ENCODE data around the gene CABLES1. TPM values are rescaled to one million over a fixed set of nuclear protein-coding genes. Genes with fewer than 3 reads are reported as not detected.
A peak's percentile ranks its signal among the peaks of the same experiment; 100 is the strongest.

Gene CABLES1
- total RNA-seq, 1 experiment from 2014 or later, result 11.8 TPM

GRCh38 chr18:23183411-23184150 is 48.3 kb downstream of the CABLES1 start:
- DNase-seq (ENCODE audit: low spot score), result no peak
- in situ Hi-C loops (cut with HindIII; ENCODE audit: low sequenced_read_pairs), result no loop called here

GRCh38 chr18:23186781-23187180 is 51.5 kb downstream of the CABLES1 start:
- in situ Hi-C loops (cut with HindIII; ENCODE audit: low sequenced_read_pairs), result no loop called here
- DNase-seq (ENCODE audit: low spot score), result no peak

- no peak for DNase-seq (ENCODE audit: low spot score)
- in situ Hi-C loops (cut with HindIII; ENCODE audit: low sequenced_read_pairs), result no loop called here
Observed at GRCh38 chr18:23188068-23188760, 52.9 kb downstream of the CABLES1 start.

GRCh38 chr18:23189099-23189498 is 53.8 kb downstream of the CABLES1 start:
- in situ Hi-C loops (cut with HindIII; ENCODE audit: low sequenced_read_pairs), result no loop called here
- DNase-seq (ENCODE audit: low spot score), result no peak

DNA sequence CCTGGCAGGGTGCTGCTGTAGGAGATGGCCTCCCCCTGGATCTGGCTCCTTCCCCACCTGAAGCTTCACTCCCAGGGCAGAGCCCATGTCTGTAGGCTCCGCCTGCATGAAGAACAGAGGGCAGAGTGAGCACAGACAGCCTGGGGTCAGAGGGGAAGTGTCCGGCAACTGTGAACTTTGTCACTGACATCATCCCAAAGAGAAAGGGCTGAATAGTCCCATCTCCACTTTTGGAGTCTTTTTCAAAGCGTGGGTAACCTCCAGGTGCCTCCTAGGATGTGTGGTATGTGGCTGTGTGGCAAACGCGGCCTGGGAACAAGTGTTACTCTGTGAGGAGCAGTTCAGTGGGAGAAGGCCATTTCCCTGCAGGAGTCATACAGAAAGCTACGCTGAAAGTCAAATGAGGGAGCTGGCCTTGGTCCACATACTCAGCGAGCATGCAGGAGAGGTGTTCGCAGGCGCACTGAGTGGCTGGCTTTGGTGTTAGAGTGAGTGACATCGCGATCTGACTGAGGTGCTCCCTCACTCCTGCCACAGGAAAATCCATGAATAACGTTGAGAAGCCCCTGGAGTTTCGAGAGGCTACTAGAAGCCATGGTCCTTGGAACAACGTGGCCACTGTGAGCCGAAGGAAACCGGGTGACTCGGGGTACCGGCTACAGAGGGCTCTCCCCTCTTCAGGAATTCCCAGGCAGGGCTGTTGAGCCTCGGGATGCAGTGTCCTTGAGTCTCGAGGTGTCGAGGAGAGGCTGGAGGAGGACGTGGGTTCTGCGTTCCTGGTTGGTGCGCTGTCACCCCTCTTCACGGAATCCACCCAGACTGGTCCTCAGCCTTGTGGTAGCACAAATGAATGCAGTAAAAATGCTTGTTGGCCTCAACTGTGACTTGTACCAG is 54.7 kb downstream of the CABLES1 start:
- DNase-seq (ENCODE audit: low spot score), result no peak
- in situ Hi-C loops (cut with HindIII; ENCODE audit: low sequenced_read_pairs), result no loop called here

DNA sequence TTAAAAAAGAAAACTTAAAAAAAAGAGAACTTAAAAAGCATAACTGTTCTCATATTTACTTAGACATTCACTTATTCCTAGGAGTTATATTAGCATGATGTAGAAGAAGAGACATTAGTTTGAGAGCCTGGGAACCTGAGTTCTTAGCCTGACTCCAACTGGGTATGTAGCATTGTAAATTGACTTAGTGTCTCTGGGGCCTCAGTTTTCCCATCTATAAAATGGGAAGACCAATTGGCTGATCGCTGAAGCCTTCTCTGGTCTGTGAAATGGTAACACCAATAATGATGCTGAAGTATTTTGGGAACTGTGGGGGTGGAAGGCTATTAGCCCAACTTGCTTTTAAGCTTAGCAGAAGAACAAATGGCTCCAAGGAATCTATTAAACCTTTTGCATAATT is 55.9 kb downstream of the CABLES1 start:
- in situ Hi-C loops (cut with HindIII; ENCODE audit: low sequenced_read_pairs), result no loop called here
- no peak for DNase-seq (ENCODE audit: low spot score)

GRCh38 chr18:23193742-23194141 is 58.5 kb downstream of the CABLES1 start:
- DNase-seq (ENCODE audit: low spot score), result no peak

GRCh38 chr18:23194155-23194996 is 59.1 kb downstream of the CABLES1 start:
- in situ Hi-C loops (cut with HindIII; ENCODE audit: low sequenced_read_pairs), result no loop called here
- no peak for DNase-seq (ENCODE audit: low spot score)

More at GRCh38 chr18:23193742-23194141, 58.5 kb downstream of the CABLES1 start:
- in situ Hi-C loops (cut with HindIII; ENCODE audit: low sequenced_read_pairs), result no loop called here

DNA sequence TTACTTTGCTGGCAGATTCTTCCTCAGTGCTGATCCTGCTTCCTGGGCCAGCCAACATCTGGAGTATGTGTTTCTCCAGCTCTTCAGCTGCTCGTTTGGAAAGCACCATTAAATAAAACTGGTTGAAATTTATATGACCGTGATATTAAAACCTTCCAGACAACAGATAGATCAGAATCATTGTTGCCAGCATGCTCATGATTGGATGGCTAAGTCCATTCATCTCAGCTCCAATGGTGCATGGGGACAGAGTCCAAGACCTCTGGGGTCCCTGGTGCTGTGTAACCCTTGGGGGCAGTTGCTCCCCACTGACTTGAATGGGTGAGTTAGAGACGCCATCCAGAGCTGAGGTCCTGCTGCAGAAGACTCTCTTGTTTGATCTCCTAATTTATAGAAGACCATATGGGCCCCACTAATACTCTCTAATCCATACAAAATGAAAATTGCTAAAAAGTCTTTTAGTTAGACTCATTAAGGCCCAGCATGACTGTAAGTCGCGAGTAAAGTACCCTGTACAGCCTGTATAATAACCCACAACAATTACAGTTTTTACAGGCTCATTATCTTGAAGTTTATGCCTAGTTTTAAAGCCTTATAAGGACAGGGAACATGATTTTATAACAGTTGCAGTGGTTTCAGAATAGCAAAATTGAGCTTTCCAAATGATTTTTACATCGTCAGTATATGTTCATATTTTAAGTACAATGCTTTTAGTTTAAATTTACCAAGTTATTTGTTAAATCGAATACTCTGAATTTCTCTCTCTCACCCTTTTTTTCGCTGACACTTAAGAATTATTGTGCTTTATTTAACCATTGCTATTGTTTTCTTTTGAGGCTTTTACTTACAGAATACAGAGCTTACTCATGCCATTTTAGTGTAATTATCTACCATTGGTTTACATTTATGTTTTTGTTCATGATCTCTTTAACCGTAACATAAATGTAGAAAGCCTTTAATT is 60.0 kb downstream of the CABLES1 start:
- no peak for DNase-seq (ENCODE audit: low spot score)
- in situ Hi-C loops (cut with HindIII; ENCODE audit: low sequenced_read_pairs), result no loop called here

GRCh38 chr18:23196119-23197007 is 61.1 kb downstream of the CABLES1 start:
- DNase-seq (ENCODE audit: low spot score), result no peak

DNA sequence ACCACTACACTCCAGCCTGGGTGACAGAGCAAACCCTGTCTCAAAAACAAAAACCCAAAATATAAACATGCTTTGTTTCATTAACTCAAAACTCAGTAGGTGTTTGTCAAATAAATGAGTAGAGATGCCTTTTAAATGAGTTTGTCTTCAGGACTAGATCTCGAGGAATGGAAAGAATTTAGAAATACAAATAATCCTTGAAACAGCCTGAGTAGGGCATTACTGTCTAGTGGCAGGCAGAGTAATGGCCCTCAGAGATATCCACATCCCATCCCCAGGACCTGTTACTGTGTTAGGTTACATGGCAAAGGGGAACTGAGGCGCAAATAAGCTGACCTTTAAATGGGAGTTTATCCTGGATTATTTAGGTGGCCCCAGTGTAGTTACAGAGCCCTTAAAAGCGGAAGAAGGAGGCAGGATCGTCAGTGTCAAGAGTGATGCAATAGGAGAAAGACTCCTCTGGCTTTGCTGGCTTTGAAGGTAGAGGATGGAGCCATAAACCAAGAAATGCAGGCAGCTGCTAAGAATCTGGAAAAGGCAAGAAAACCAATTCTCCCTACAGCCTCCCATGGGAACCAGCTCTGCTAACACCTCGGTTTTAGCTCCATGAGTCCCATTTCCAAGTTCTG is 63.0 kb downstream of the CABLES1 start:
- DNase-seq (ENCODE audit: low spot score), result no peak
- in situ Hi-C loops (cut with HindIII; ENCODE audit: low sequenced_read_pairs), result no loop called here

More at GRCh38 chr18:23196119-23197007, 61.1 kb downstream of the CABLES1 start:
- in situ Hi-C loops (cut with HindIII; ENCODE audit: low sequenced_read_pairs), result no loop called here

DNA sequence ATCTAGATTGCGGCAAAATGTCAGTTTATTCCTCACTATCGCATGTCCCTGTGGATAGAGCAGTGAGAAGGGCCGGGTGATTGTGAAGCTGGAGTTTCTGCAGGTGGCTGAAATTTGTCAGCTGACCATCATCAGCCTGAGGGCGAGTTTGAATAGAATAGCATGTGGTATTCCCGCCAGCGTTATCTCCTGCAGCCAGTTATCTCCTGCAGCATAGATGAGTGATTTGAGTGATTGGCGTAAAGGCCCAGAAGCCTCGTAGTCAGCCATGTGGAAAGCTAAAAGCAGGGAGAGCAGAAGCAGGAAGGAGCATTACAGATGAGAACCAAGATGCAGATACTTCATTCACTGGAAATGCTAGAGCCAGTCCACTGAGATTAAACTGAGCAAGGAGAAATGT is 65.5 kb downstream of the CABLES1 start:
- in situ Hi-C loops (cut with HindIII; ENCODE audit: low sequenced_read_pairs), result no loop called here
- DNase-seq (ENCODE audit: low spot score), result no peak

DNA sequence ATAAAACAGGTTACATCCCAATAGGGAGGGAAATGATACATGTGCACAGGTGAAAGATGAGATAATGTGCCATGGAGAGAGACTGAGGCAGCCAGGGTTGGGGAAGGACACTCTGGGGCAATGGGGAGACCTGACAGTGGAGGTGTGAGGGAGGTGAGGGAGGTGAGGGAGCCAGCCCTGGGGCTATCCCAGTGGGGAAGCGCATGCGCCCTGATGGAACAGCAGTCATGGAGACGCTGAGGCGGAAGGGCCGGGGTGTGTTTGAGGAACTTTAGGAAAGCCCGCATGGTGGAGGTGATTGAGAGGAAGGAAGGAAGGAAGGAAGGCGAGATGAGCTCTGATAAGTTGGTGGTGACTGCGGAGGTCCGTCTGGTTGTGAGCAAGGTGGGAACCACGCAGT is 66.5 kb downstream of the CABLES1 start:
- in situ Hi-C loops (cut with HindIII; ENCODE audit: low sequenced_read_pairs), result no loop called here
- no peak for DNase-seq (ENCODE audit: low spot score)

DNA sequence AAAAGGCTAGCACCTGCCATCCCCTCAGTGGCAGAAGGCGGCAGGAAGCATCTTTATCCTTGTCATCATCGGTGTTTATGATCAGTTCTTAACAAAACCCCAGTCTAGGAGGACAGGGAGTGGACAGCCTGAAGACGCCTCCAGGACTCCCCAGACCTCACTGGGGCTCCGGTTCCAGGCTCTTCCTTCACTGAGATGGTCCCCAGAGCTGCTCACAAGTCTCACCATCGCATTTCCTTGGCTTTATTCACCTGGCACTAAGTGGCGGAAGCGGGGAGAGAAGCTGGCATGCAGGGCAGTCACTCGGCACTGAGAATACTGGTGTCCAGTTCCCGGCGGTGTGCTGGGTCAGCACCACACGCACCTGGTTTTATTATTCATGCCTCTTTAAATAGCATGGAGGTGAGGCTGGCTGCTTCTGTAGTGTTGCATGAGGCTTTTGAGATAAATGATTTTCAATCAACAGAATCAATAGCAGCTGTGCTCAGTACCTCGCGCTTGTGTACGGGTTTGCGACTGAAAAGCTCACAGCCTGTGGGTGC is 68.7 kb downstream of the CABLES1 start:
- peak; percentile 78 for DNase-seq (ENCODE audit: low spot score)
- in situ Hi-C loops (cut with HindIII; ENCODE audit: low sequenced_read_pairs), result no loop called here

GRCh38 chr18:23204589-23205235 is 69.4 kb downstream of the CABLES1 start:
- no peak for DNase-seq (ENCODE audit: low spot score)
- in situ Hi-C loops (cut with HindIII; ENCODE audit: low sequenced_read_pairs), result no loop called here

GRCh38 chr18:23205980-23206379 is 70.7 kb downstream of the CABLES1 start:
- DNase-seq (ENCODE audit: low spot score), result no peak
- in situ Hi-C loops (cut with HindIII; ENCODE audit: low sequenced_read_pairs), result no loop called here

Data from G401 (cell line).